ENCODE data around the gene TCF3. TPM values are rescaled to one million over a fixed set of nuclear protein-coding genes. Genes with fewer than 3 reads are reported as not detected.

The TCF3 gene
- total and polyA plus RNA-seq, 2 of the 8 experiments (the other 6 are each of a cell fraction or from before 2014, with no cell fraction given) = 241 to 348 TPM

DNA sequence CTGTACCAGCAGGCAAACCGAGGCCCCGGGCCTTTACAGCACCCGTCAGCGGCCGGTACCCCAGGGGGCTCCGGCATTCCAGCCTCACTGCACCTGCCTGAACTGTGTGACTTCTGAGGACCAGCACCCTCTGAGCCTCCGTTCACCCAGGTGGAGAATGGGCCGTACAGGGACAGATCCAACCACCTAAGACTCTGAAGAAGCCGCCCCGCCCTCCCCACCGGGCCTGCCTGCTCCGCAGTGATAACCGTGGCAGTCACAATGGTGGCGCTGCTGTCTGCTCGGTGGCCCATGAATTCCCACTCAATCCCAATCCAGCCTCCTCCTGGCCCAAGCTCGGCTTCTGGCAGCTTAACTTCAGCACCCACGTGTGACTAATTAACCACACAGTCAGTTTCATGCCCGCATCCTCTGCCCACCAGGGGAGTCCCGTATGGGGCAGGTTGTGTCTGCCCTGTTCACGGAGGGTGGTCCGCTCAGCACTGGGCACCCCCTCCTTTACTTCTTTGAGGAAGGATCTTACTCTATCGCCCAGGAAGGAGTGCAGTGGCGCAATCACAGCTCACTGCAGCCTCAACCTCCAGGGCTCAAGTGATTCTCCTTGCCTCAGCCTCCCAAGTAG, 3.4 kb downstream of the TCF3 start:
- Histone ChIP-seq H3K4me3 (ENCODE audit: extremely low read depth in 1 of 4, insufficient read depth in 2 of 4, low read depth in 3 of 4, low read length in 4 of 4) (no peak overlapping the region), H4K8ac (ENCODE audit: extremely low read depth, insufficient read depth, low read length) (no peak overlapping the region; the same call in 1 of the 2 replicates), H3K4me2 (ENCODE audit: insufficient read depth in 1 of 2, low read depth in 2 of 2, low read length in 2 of 2) (no peak overlapping the region), H2BK12ac (ENCODE audit: low read depth, low read length) (no peak overlapping the region), H3K9me3 (ENCODE audit: insufficient read depth in 2 of 2, low read depth in 1 of 2, low read length in 1 of 2) (no peaks in the 10 kb centered on the region), H2AFZ (ENCODE audit: low read length) (no peak overlapping the region), H3K14ac (ENCODE audit: insufficient read length) (no peak overlapping the region), H3K18ac (ENCODE audit: extremely low read depth, low read length) (no peak overlapping the region), H2BK15ac (ENCODE audit: low read length) (no peak overlapping the region), H2BK5ac (ENCODE audit: low read depth, low read length) (no peak overlapping the region; the same call in 1 of the 2 replicates), H3K79me1 (ENCODE audit: low read depth, low read length) (peaks cover 22% of the 10 kb centered on the region), H2AK5ac (ENCODE audit: low read depth, low read length) (no peak overlapping the region), H4K20me1 (replicated peaks in 1 of 2; ENCODE audit: control insufficient read depth in 1 of 2, insufficient read depth in 2 of 2, low read length in 2 of 2) (peaks cover 22 to 27% of the 10 kb centered on the region in 2 experiments), H2BK120ac (replicated peaks; ENCODE audit: low read depth, low read length) (no peak overlapping the region), H3K23me2 (ENCODE audit: low read depth, low read length) (peaks cover 6% of the 10 kb centered on the region; the same call in 1 of the 2 replicates), H4K5ac (ENCODE audit: insufficient read length, low read depth, low read length) (no peak overlapping the region), H3K4me1 (replicated peaks in 1 of 4; ENCODE audit: control insufficient read depth in 3 of 4, insufficient read depth in 4 of 4, low read length in 3 of 4) (peaks cover 0 to 22% (median 4%) of the 10 kb centered on the region in 4 experiments; a peak in 5 of 7 replicates), H2BK20ac (ENCODE audit: low read length) (no peak overlapping the region), H3K23ac (ENCODE audit: insufficient read length) (no peak overlapping the region), H3K4ac (replicated peaks; ENCODE audit: insufficient read length, low read depth, low read length) (no peak overlapping the region), H3K27ac (ENCODE audit: low read depth, low read length) (no peak overlapping the region), H3K36me3 (ENCODE audit: control insufficient read depth in 2 of 4, insufficient read depth in 4 of 4, low read length in 3 of 4) (peaks cover 12 to 58% (median 43%) of the 10 kb centered on the region in 4 experiments), H3K27me3 (replicated peaks in 1 of 4; ENCODE audit: control insufficient read depth in 3 of 4, extremely low read depth in 1 of 4, insufficient read depth in 3 of 4, low read length in 3 of 4) (no peaks in the 10 kb centered on the region), H3K56ac (replicated peaks; ENCODE audit: insufficient read length, low read depth, low read length) (no peak overlapping the region), H3K9ac (replicated peaks in 1 of 4; ENCODE audit: extremely low read depth in 1 of 4, low read depth in 3 of 4, low read length in 3 of 4) (no peak overlapping the region), H3K79me2 (ENCODE audit: control insufficient read depth in 1 of 2, insufficient read depth in 2 of 2, low read length in 2 of 2) (peaks cover 0 to 61% of the 10 kb centered on the region in 2 experiments; a peak in 3 of 4 replicates), H4K91ac (replicated peaks; ENCODE audit: insufficient read length, low read length) (no peak overlapping the region)
- POLR2A ChIA-PET (ENCODE audit: partially characterized antibody) = interaction anchor here (0.6 to 4.6 kb wide), 6 partner anchors 8 to 58 kb away, joined by 4 to 27 read pairs (median 6); no protein-coding TSS in a partner anchor
- DNase-seq (ENCODE audit: low read depth in 1 of 2, low spot score in 2 of 2) (no peak), FAIRE-seq (no peak)
- CTCF ChIA-PET (ENCODE audit: partially characterized antibody) = interaction anchor here (1.0 to 1.4 kb wide), 2 partner anchors 24 to 25 kb away, joined by 3 to 4 read pairs; no protein-coding TSS in a partner anchor
- WGBS, 2 experiments (ENCODE audit: extremely low coverage in 1 of 2, insufficient coverage in 1 of 2, insufficient read length in 1 of 2, insufficient replicate concordance in 2 of 2, low coverage in 1 of 2, low lambda C conversion rate in 2 of 2, missing lambda C conversion rate in 1 of 2) = 97% methylated on average over 23 of the region's 23 CpGs; no CpG with 5 or more reads in 1 of the 2 experiments
- TF ChIP-seq POLR2AphosphoS5 (IDR thresholded peaks at IDR 0.05; ENCODE audit: low read depth, low read length) (no peak), BACH1 (IDR thresholded peaks at IDR 0.05; ENCODE audit: low read length) (no peak), MAFK (IDR thresholded peaks at IDR 0.05; ENCODE audit: low read depth, low read length) (no peak), TEAD4 (IDR thresholded peaks at IDR 0.05; ENCODE audit: low read depth, low read length) (no peak), PHF8 (conservative IDR thresholded peaks at IDR 0.05; ENCODE audit: low read depth, low read length) (no peak), GABPA (IDR thresholded peaks at IDR 0.05; ENCODE audit: borderline replicate concordance, insufficient read depth, low read length) (no peak), TAF1 (IDR thresholded peaks at IDR 0.05; ENCODE audit: low read depth, low read length) (no peak)
- TF ChIP-seq, protein P1, sequence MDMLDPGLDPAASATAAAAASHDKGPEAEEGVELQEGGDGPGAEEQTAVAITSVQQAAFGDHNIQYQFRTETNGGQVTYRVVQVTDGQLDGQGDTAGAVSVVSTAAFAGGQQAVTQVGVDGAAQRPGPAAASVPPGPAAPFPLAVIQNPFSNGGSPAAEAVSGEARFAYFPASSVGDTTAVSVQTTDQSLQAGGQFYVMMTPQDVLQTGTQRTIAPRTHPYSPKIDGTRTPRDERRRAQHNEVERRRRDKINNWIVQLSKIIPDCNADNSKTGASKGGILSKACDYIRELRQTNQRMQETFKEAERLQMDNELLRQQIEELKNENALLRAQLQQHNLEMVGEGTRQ (IDR thresholded peaks at IDR 0.05; ENCODE audit: low read length) = no peak

All from H1 (cell line).